ENCODE measurements around the gene SEZ6. TPM values are rescaled to one million over a fixed set of nuclear protein-coding genes. Genes with fewer than 3 reads are reported as not detected.

SEZ6 gene
- polyA plus RNA-seq, 3 donors = 0.17 to 0.33 (median 0.18) TPM

GRCh38 chr17:28918295-28918694, 87.5 kb downstream of the SEZ6 start:
- H3K27ac Mint-ChIP-seq = no peak overlapping the region
- H3K4me3 ChIP-seq (replicated peaks in 1 of 3; ENCODE audit: low read depth in 2 of 3, low read length in 3 of 3) = no peak overlapping the region
- H3K36me3 ChIP-seq (replicated peaks in 1 of 2; ENCODE audit: control insufficient read depth in 1 of 2, insufficient read depth in 2 of 2, low read length in 2 of 2) = peaks cover 94 to 100% of the 10 kb centered on the region in 2 donors
- H3K9me3 Mint-ChIP-seq = no peaks in the 10 kb centered on the region
- no peak for DNase-seq
- WGBS (ENCODE audit: insufficient coverage) = no CpG with 5 or more reads among the region's 2 CpGs
- H3K27me3 ChIP-seq (ENCODE audit: control insufficient read depth in 2 of 2, insufficient read depth in 2 of 2, low read length in 2 of 2) = no peaks in the 10 kb centered on the region
- no peak overlapping the region for H3K4me3 Mint-ChIP-seq
- peaks cover 17% of the 10 kb centered on the region for H3K79me2 ChIP-seq (ENCODE audit: insufficient read depth, low read length)
- H3K36me3 Mint-ChIP-seq = peaks cover 84 to 97% of the 10 kb centered on the region in 2 donors
- no peak overlapping the region for H3K4me2 ChIP-seq (replicated peaks; ENCODE audit: extremely low read depth, low read length, poor library complexity, severe bottlenecking)
- peak overlapping the region in 1 of 2 donors; percentile 5 for H3K27ac ChIP-seq (ENCODE audit: low read depth in 1 of 2, low read length in 2 of 2)
- no peaks in the 10 kb centered on the region for H3K4me1 Mint-ChIP-seq
- intact Hi-C loops (cut with micrococcal nuclease) = no loop called here
- H2AFZ ChIP-seq (ENCODE audit: insufficient read depth, low read depth, low read length, poor library complexity, severe bottlenecking) = no peak overlapping the region
- H3K9ac ChIP-seq (ENCODE audit: insufficient read depth, low read length, poor library complexity, severe bottlenecking) = no peak overlapping the region
- H4K20me1 ChIP-seq (ENCODE audit: insufficient read depth, low read length) = peaks cover 46% of the 10 kb centered on the region
- H3K4me1 ChIP-seq (ENCODE audit: control insufficient read depth in 1 of 2, insufficient read depth in 2 of 2, low read length in 2 of 2) = no peaks in the 10 kb centered on the region
- TF ChIP-seq, protein P1, sequence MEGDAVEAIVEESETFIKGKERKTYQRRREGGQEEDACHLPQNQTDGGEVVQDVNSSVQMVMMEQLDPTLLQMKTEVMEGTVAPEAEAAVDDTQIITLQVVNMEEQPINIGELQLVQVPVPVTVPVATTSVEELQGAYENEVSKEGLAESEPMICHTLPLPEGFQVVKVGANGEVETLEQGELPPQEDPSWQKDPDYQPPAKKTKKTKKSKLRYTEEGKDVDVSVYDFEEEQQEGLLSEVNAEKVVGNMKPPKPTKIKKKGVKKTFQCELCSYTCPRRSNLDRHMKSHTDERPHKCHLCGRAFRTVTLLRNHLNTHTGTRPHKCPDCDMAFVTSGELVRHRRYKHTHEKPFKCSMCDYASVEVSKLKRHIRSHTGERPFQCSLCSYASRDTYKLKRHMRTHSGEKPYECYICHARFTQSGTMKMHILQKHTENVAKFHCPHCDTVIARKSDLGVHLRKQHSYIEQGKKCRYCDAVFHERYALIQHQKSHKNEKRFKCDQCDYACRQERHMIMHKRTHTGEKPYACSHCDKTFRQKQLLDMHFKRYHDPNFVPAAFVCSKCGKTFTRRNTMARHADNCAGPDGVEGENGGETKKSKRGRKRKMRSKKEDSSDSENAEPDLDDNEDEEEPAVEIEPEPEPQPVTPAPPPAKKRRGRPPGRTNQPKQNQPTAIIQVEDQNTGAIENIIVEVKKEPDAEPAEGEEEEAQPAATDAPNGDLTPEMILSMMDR (IDR thresholded peaks at IDR 0.05) = no peak
- no peaks in the 10 kb centered on the region for H3K9me3 ChIP-seq (replicated peaks in 1 of 2; ENCODE audit: control insufficient read depth in 1 of 2, insufficient read depth in 1 of 2, low read length in 2 of 2)
- H3K27me3 Mint-ChIP-seq (ENCODE audit: low read depth in 3 of 3) = peaks cover 0 to 3% (median 0%) of the 10 kb centered on the region in 3 donors

GRCh38 chr17:28917465-28917864, 88.4 kb downstream of the SEZ6 start:
- Histone ChIP-seq H3K27ac (ENCODE audit: low read depth in 1 of 2, low read length in 2 of 2) (peak overlapping the region in 1 of 2 donors; percentile 33), H3K4me1 (ENCODE audit: control insufficient read depth in 1 of 2, insufficient read depth in 2 of 2, low read length in 2 of 2) (no peaks in the 10 kb centered on the region), H4K20me1 (ENCODE audit: insufficient read depth, low read length) (peaks cover 55% of the 10 kb centered on the region), H3K9ac (ENCODE audit: insufficient read depth, low read length, poor library complexity, severe bottlenecking) (no peak overlapping the region), H3K4me2 (replicated peaks; ENCODE audit: extremely low read depth, low read length, poor library complexity, severe bottlenecking) (no peak overlapping the region), H3K4me3 (replicated peaks in 1 of 3; ENCODE audit: low read depth in 2 of 3, low read length in 3 of 3) (no peak overlapping the region), H3K36me3 (replicated peaks in 1 of 2; ENCODE audit: control insufficient read depth in 1 of 2, insufficient read depth in 2 of 2, low read length in 2 of 2) (peaks cover 95 to 100% of the 10 kb centered on the region in 2 donors), H2AFZ (ENCODE audit: insufficient read depth, low read depth, low read length, poor library complexity, severe bottlenecking) (no peak overlapping the region), H3K79me2 (ENCODE audit: insufficient read depth, low read length) (peaks cover 9% of the 10 kb centered on the region), H3K27me3 (ENCODE audit: control insufficient read depth in 2 of 2, insufficient read depth in 2 of 2, low read length in 2 of 2) (no peaks in the 10 kb centered on the region), H3K9me3 (replicated peaks in 1 of 2; ENCODE audit: control insufficient read depth in 1 of 2, insufficient read depth in 1 of 2, low read length in 2 of 2) (no peaks in the 10 kb centered on the region)
- Mint-ChIP-seq H3K27me3 (ENCODE audit: low read depth in 3 of 3) (peaks cover 0 to 3% (median 0%) of the 10 kb centered on the region in 3 donors), H3K4me3 (no peak overlapping the region), H3K4me1 (no peaks in the 10 kb centered on the region), H3K36me3 (peaks cover 87 to 97% of the 10 kb centered on the region in 2 donors), H3K9me3 (no peaks in the 10 kb centered on the region), H3K27ac (peak overlapping the region in 6 of 7 donors; percentile 23 to 75 (median 62))
- intact Hi-C loops (cut with micrococcal nuclease) = no loop called here
- 100% methylated on average over 2 of the region's 5 CpGs for WGBS (ENCODE audit: insufficient coverage)
- no peak for DNase-seq
- TF ChIP-seq, protein P1 (IDR thresholded peaks at IDR 0.05) = no peak

All from CD14-positive monocyte (primary cell).